ENCODE results near the gene ARRDC4.

GRCh38 chr15:98001663-98002194 is 41.2 kb downstream of the ARRDC4 start:
- TF ChIP-seq, protein P1, sequence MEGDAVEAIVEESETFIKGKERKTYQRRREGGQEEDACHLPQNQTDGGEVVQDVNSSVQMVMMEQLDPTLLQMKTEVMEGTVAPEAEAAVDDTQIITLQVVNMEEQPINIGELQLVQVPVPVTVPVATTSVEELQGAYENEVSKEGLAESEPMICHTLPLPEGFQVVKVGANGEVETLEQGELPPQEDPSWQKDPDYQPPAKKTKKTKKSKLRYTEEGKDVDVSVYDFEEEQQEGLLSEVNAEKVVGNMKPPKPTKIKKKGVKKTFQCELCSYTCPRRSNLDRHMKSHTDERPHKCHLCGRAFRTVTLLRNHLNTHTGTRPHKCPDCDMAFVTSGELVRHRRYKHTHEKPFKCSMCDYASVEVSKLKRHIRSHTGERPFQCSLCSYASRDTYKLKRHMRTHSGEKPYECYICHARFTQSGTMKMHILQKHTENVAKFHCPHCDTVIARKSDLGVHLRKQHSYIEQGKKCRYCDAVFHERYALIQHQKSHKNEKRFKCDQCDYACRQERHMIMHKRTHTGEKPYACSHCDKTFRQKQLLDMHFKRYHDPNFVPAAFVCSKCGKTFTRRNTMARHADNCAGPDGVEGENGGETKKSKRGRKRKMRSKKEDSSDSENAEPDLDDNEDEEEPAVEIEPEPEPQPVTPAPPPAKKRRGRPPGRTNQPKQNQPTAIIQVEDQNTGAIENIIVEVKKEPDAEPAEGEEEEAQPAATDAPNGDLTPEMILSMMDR (conservative IDR thresholded peaks at IDR 0.05; ENCODE audit: low read depth, low read length) = no peak
- TF ChIP-seq EZH2 (IDR thresholded peaks at IDR 0.05; ENCODE audit: low read length, unreplicated experiment) = no peak
- no peak for TF ChIP-seq EZH2phosphoT487 (IDR thresholded peaks at IDR 0.05; ENCODE audit: borderline replicate concordance, low read length)
